HG03135 (cell line): ENCODE measurements around the gene TSTD2.
A peak's percentile ranks its signal among the peaks of the same experiment; 100 is the strongest.

Experiments used
- ATAC-seq: cut with Tn5 transposase; IDR thresholded peaks from one replicate; pipeline ENCODE4 v1.9.1; 2021; ENCODE audit warnings: mild to moderate bottlenecking, moderate library complexity; ENCODE audit not compliant: unreplicated experiment

The TSTD2 gene

DNA sequence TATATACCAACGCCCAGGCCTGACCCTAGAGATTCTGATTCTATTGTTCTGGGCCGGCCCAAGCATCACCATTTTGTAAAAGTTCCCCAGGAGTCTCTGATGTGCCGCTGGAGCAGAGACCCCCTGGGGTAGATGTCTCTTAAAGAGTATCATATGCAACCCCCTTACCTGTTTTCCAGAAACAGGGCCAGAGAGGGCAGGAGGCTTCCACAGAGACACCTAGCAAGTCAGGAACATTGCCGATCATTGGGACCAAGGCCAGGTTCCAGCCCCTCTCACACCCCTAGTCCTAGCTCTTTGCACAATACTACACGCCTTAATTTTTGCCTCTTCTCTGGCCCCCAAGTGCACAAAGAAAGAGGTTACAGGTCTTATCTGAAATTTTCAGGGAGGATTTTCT lies 67.9 kb downstream of the TSTD2 start:
- ATAC-seq, result no peak

DNA sequence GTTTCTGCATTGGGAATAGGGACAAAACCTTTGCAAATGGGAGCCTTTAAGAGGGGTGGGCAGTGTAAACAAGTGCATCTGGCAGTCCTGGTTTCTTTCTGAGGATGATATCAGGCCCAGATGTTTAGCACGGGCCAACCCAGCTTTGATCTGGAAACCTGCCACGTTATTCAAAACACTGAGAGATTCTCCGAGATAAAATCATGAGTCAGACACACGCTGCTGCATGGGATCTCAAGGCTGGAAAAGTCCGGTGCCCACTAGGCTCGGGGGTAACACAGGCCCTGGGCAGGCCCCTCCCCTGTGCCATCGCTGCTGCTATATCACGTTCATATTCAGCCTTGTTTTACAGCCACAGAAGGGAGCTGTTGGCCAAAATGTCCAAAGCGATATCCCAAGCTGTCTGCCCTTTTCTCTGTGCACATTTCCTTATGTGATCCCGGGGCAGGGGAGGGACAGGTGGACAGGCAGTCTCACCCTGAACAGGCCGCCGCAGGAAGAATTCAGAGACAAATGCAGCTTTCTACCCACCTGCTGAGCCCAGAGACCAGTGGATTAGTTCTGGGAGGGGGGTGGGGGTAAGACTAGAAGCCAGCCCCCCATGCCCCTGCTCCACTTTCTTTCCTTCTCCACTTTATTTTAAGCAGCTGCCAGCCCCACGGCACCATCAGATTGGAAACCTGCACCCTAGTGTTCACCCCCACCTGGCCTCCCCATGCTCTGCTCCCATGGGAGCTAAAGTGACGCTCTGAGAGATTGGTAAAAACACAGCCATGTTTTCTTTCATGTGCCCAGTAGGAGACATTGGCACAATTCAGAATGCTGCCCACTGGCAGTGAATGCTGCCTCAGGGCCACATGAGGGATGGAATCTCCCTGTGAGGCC lies 68.6 kb downstream of the TSTD2 start:
- no peak for ATAC-seq

DNA sequence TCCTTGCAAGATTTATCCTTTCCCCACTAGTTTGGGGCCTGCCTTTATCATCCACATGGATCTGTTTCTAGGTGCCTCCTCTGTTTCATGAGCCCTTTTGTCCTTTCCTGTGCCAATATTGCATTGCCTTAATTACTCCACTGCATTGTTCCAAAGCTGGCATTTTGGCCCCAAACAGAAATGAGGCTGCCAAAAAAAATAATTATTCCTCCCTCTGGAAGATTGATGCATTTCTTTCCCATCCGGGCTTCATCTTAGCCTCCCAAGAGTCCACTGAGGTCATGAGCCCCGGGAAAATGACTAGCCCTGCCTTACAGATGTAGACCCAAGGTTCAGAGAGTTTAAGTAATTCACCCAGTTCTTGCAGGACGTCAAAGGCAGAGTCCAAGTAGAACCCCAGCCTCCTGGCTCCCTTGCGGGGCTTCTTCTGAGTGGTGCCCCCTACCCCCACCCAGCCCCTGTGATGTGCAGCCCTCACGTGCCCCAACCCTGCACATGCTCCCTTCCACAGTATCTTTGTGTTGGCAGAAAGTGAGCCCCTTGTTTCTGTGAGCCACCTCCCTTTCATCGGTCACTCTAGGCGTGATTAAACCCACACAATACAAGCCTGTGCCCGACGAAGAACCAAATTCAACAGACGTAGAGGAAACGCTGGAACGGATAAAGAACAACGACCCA lies 69.6 kb downstream of the TSTD2 start:
- ATAC-seq, result no peak

DNA sequence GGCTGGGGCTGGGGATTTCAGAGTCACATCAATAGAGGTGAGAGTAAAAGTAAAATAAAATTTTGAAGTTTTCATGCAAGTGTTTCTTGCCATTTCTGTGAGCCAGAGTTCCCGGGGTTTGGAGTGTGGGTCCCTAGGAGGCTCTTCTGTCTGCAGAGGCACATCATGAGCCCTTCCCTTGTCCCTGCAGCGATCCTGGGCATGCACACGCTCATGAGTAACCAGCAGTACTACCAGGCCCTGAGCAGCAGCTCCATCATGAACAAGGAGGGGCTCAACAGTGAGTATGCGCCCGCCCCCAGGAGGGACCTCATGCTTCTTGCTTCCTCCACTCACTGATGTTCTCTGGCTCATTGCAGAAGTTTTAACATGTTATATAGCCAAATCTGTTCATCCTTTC lies 70.6 kb downstream of the TSTD2 start:
- ATAC-seq, result no peak

DNA sequence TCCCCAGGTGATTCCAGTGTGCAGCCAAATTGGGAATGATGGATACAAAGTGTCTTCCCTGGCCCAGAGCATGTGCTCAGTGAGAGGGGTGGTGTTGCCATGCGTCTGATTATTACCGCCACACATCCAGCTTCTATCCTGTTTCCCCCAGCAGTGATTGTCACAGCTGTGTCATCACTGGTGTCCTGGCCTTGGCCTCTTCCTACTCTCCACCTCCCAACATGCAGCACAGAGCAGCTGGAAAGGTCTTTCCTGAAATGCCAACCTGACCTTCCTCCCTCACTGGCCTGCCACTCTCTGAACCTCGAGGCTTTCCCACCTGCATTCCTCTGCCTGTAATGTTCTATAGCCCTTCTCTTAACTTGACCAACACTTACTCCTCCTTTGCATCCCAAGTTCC lies 71.7 kb downstream of the TSTD2 start:
- ATAC-seq, result no peak

DNA sequence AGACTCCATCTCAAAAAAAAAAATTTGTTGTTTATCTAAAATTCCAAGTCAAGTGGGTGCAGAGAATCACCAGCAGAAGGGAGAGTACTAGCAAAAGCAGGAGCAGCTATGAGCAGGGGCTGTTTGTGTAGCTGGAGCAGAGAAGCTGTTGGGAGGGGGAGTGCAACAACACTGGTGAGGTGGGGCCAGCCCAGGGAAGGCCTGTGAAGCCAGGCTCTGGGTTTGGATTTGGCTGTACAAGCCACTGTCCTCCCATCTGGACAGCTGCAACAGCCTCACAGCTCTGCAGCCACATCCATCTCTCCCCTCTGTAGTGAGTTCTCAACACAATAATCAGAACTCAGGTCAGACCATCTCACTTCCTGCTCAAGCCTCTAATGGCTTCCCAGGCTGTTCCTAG lies 72.3 kb downstream of the TSTD2 start:
- ATAC-seq, result no peak

DNA sequence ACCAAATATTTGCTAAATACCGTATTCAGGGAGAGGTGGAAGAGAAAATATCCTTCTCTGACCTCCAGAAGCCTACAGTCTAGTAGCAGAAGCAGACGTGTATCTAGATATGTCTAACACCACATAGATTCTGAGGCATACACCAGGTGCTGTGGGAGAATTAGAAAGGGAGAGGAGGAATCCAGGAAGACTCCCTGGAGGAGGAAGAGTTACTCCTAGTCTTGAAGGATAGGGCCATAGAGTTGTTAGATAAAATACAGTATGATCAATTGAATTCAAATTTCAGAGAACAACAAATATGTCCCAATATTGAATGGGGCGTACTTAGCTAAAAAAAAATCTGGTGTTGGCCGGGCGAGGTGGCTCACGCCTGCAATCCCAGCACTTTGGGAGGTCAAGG lies 73.0 kb downstream of the TSTD2 start:
- ATAC-seq, result no peak

DNA sequence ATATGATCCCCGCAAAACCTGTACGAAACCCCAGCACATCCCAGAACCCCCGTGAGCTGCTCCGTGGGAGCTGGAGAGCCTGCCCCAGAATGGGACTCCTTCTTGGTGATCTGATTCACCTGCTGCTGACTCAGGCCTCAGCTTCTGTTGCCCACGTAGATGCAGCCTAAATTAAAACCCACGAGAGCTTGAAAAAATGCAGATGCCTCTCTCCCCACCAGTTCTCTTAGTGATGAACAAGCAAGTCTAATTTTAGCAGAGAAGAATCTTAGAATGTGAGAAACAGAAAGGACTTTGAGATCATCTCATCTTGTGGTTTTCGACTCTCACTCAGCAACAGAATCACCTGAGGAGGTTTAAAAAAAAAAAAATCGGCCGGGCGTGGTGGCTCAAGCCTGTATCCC lies 74.1 kb downstream of the TSTD2 start:
- peak; percentile 59 for ATAC-seq

DNA sequence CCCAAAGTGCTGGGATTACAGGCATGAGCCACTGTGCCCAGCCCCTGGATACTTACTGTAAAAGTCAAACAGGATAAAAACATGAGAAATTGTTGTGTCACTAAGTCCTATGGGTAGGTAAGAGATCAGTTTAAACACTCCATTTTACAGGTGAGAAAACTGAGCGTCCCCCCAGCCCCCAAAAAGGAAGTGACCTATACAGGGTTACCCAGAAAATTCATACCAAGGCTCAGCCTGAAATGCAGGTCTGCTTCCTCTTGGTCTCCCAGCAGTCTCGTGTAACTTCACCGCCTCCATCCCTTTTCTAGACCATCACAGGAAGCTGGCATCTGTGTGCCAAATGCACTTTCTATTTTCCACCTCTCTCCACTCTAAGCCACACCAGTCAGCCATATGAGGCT lies 74.5 kb downstream of the TSTD2 start:
- ATAC-seq, result no peak

DNA sequence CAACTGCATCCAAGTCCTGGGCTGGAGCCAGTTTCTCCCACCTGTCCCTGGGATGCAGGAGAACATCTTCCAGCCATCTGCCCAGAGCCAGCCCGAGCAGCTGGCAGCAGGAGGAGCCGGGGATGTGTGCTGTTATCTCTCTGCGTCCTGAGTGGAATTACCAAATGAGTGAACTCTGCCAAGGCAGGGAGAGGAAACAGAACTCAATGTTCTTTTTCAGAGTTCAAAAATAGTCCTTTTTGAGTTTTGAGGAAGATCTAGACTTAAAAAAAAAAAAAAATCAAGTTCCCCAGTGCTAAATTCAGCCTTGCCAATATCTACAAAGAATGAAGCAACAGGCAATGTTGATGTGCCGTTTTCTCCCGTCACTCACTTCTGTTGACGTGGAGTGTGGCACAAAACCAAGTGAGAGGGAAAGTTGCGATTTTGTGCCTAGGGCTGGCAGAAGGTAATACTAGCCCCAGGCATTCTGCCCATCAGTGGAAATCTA lies 75.5 kb downstream of the TSTD2 start:
- no peak for ATAC-seq

DNA sequence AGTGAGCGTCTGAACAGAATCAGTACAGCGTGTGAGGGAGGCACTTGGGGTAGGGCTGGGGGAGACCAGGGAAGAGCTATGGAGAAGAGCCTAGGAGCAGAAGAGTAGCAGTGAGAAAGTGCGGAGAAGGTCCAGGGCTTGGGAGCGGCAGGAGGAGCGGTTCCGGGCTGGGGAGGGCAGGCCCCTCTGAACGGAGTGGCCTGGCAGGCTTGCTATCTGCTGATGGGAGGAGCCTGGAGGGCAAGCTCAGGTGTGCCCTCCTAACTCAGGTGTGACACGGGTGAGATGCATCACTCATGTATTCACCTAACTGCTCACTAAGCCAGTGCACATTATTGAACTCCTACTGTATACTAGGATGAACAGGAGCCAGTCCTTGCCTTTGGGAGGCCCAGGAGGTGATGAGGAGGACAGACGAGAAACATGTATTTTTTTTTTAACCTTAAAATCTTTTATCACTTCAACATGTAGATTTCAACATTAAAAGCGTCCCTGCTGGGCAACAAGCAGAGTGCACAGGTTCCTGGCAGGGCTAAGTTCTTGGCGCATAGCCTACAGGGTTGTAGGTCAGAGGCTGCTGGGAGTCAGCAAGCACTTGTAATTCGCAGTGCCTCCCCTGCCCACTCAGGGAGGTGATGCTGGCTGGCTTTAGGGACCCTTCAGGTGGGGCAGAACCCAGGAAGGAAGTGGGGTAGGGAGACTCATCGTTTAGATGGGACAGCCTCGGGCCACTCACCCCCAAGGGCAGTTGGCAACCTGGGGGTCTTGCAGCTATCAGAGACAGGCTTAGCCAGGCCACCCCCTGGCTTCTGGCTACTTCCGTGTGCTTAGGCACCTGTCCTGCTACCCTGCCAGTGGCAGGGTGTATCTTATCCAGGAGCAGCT lies 76.2 kb downstream of the TSTD2 start:
- no peak for ATAC-seq

DNA sequence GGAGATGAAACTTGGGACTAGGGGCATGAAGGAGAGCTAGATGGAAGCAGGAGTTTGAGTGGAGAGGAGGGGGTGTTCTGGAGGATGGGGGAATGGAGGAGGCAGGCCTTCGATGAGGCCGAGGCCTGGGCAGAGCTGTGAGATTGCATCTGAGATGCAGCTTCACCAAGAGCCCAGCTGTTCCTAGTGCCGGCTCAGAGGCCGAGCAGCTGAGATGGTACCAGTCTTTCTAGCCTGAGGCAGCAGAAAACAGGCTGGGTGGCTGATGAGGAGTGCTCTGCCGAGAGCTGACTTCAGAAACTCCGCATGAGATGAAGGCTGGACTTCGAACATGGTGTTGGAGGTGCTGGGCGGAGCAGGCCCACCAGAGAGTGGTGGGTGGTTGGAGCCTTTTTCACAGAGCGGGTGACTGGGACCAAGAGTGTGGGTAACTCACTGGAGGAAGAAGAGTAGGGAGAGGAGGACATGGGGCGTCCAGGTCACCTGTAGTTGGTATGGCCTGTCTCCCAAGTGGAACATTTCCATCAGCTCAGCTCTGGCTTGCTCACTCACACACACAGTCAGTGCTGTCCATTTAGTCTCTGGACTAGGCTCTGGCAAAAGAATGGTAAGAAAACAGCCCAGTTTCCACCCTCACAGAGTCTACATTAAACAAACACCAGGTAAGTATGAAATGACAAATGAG lies 77.0 kb downstream of the TSTD2 start:
- no peak for ATAC-seq

DNA sequence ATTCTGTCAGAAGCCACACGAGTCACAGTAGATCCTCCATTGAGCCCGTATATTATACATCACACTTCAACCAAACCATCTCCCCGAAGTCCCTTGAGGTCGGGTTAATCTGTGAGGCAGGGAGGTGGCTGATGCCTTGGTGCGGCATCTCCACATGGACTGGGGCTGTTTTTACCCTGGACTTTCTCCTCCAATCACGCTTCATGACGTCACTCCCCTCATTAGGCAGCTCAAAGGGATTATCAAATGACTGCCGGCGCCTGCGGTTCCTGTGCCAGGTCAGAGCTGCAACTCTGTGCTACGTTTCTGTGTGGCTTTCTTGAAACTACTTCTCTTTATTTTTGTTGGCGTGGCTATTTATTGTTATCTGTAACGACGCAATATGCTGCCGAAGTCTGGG lies 78.0 kb downstream of the TSTD2 start:
- ATAC-seq, result no peak

DNA sequence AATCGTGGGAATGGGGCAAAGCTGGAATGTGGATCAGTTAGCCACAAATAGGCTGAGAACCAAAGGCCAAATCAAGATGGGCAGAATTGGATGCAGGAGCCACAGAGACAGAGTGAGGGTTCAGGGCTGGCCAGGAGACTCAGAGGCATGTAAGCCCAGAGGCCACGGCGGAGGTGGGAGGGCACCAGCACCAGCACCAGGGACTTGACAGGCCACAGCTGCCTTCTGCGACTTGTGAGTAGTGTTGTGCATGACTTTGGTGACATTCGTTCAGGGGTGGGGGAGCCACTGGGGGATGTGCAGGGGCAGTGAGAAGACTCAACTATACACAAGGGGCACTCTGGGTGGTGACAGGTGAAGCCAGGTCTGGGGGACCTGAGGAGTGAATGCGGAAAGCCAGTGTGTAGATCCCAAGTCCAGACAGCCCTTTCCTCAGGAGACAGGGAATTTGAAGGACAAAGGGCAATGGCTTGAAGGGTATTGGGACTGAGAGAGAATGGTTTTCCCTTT lies 78.5 kb downstream of the TSTD2 start:
- ATAC-seq, result no peak

DNA sequence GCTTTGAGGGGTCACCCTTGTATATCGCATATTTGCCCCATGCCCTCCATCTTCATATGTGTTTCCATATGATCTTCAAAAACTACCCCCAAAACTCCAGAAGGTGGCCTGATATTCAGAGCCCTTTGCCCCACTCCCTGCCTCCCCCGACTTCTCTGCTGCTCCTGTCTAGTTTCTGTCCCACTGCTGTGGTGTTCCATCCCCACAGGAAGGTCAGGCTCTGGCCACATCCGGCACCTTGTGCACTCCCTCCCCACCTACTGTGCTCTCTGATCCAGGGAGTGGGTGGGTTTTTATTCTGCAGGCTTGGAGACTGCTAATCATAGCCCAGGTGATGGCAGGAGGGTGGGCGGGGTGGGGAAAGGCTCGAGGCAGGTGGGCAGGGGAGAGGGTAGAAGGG lies 79.3 kb downstream of the TSTD2 start:
- no peak for ATAC-seq

DNA sequence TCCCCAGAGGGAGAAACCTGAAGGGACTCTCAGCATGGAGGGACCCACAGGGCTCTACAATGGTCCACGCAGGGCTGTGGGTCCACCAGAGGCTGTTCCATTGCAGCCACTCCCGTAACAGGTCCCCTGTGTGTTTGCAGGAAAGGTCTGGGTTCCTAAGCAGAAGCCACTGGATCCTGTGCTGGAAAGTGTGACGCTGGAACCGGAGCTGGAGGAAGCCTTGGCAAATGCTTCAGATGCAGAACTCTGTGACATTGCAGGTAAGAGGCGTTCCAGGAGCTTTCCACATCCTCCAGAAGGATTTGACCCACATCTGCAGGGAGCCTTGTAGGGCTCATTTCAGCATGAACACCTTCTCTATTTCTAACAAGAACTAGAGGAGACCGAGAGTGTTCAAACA lies 80.0 kb downstream of the TSTD2 start:
- no peak for ATAC-seq

DNA sequence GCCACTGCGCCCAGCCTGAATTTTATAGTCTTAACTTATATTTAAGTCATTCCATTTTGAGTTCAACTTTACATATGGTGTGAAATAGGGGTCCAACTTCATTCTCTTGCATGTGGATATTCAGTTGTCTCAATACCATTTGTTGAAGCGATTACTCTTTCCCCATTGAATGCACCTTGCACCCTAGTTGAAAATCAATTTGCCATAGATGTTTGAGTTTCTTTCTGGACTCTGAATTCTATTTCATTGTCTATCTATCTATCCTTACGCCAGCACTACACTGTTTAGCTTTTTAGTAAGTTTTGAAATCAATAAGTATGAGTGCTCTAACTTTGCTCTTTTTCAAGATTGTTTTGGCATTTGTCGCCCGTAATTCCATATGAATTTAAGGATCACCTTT lies 81.9 kb downstream of the TSTD2 start:
- ATAC-seq, result no peak

DNA sequence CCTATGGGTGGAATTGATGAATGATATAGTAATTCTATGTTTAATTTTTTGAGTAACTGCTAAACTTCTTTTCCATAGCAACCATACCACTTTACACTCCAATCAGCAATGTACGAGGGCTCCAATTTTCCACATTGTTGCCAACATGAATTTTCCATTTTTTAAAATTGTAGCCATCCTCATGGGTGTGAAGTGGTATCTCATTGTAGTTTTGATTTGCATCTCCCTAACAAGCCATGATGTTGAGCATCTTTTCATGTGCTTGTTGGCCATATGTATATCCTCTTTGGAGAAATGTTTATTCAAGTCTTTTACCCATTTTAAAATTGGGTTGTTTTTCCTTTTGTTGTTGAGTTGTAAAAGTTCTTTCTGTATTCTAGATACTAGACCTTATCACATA lies 82.8 kb downstream of the TSTD2 start:
- ATAC-seq, result no peak
